Fibroblast of mammary gland (primary cell): ENCODE measurements around the gene PTPRE.

ENCODE experiments used
- DNase-seq: peaks from one replicate; pipeline ENCODE4 v3.0.0-alpha.2; 2010; ENCODE audit warnings: low read depth
- H3K4me3 ChIP-seq: 2 replicates; pipeline ENCODE4 v1.5.1; 2011; ENCODE audit warnings: low read depth, mild to moderate bottlenecking, low read length, moderate library complexity; ENCODE audit not compliant: control insufficient read depth
- CTCF ChIP-seq: conservative IDR thresholded peaks from 2 replicates; pipeline ENCODE4 v1.5.1; 2011; ENCODE audit warnings: low read depth, low read length, inconsistent platforms; ENCODE audit not compliant: control insufficient read depth, insufficient read depth

Gene PTPRE

GRCh38 chr10:128101901-128102300, 195.0 kb downstream of the PTPRE start:
- H3K4me3 ChIP-seq: no peak overlapping the region
- DNase-seq: no peak
- no peak for TF ChIP-seq CTCF

GRCh38 chr10:128102480-128103228, 195.8 kb downstream of the PTPRE start:
- DNase-seq: no peak
- no peak for TF ChIP-seq CTCF
- H3K4me3 ChIP-seq: no peak overlapping the region

DNA sequence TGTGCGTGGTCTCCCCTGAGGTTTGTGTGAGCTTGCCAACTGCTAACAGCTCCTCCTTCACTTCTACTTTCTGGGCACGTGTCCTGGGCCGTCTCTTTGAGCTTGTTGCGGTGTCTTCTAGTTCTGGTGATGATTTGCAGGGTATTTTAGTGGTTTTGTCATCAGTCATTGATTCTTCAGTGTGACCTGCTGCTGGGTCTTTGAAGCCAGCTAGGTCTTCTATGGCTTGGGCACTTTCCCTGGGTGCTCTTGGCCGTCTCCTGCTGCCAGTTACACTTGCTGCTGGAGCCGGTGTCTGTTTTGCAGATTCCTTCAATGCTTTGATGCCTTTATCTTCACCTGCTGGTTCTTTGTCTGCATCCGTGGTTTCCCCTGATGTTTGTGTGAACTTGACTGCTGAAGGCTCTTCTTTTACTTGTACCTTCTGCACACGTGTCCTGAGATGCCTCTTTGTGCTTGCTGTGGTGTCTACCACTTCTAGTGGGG, 196.4 kb downstream of the PTPRE start:
- H3K4me3 ChIP-seq: no peak overlapping the region
- DNase-seq: no peak
- no peak for TF ChIP-seq CTCF

GRCh38 chr10:128105383-128105782, 198.5 kb downstream of the PTPRE start:
- no peak overlapping the region for H3K4me3 ChIP-seq
- no peak for DNase-seq
- TF ChIP-seq CTCF: no peak

GRCh38 chr10:128109707-128110106, 202.8 kb downstream of the PTPRE start:
- DNase-seq: no peak
- no peak overlapping the region for H3K4me3 ChIP-seq
- TF ChIP-seq CTCF: no peak

GRCh38 chr10:128110339-128110738, 203.4 kb downstream of the PTPRE start:
- DNase-seq: no peak
- H3K4me3 ChIP-seq: no peak overlapping the region
- no peak for TF ChIP-seq CTCF
